Bronchial epithelial cell (primary cell): ENCODE results near the gene STEAP4. TPM values are rescaled to one million over a fixed set of nuclear protein-coding genes. Genes with fewer than 3 reads are reported as not detected.
"Not testable (repeated sequence)": the region's sequence is repeated elsewhere in the genome, so short reads cannot be mapped to it uniquely, and the experiment has no call there.

Source experiments
- DNase-seq: peaks from one replicate; pipeline ENCODE4 v3.0.0-alpha.2; 2010; ENCODE audit warnings: low read depth
- FAIRE-seq: peaks from 2 replicates; lab custom pipeline; 2011; peaks lifted over from hg19 to GRCh38; lab: Jason Lieb, UNC
- H3K27me3 ChIP-seq: 2 replicates; pipeline ENCODE4 v1.5.1; 2011; ENCODE audit warnings: low read length; ENCODE audit not compliant: control insufficient read depth, insufficient read depth
- H3K36me3 ChIP-seq: 2 replicates; pipeline ENCODE4 v1.5.1; 2011; ENCODE audit warnings: low read length; ENCODE audit not compliant: control insufficient read depth, insufficient read depth
- H3K4me3 ChIP-seq: 2 replicates; pipeline ENCODE4 v1.5.1; 2011; ENCODE audit warnings: mild to moderate bottlenecking, low read depth, low read length, control low read depth
- total RNA-seq: library from RNA; depleted of rRNA; stranded (reverse); fragments of >200 nt; gene quantifications from 2 replicates; pipeline ENCODE4 v1.2.1, GENCODE V29; 2014
- TF ChIP-seq, protein P1 (sequence below): IDR thresholded peaks from 2 replicates; pipeline ENCODE4 v1.5.1; 2011; ENCODE audit warnings: mild to moderate bottlenecking, moderate library complexity, low read length, control low read depth, inconsistent platforms; ENCODE audit not compliant: insufficient read depth, severe bottlenecking

The STEAP4 gene
- total RNA-seq, 1 donor from 2014 or later: 3.9 TPM

- no peaks in the 10 kb centered on the region for H3K27me3 ChIP-seq
- H3K4me3 ChIP-seq: no peak overlapping the region
- FAIRE-seq: no peak
- DNase-seq: peak; percentile 49
- TF ChIP-seq, protein P1, sequence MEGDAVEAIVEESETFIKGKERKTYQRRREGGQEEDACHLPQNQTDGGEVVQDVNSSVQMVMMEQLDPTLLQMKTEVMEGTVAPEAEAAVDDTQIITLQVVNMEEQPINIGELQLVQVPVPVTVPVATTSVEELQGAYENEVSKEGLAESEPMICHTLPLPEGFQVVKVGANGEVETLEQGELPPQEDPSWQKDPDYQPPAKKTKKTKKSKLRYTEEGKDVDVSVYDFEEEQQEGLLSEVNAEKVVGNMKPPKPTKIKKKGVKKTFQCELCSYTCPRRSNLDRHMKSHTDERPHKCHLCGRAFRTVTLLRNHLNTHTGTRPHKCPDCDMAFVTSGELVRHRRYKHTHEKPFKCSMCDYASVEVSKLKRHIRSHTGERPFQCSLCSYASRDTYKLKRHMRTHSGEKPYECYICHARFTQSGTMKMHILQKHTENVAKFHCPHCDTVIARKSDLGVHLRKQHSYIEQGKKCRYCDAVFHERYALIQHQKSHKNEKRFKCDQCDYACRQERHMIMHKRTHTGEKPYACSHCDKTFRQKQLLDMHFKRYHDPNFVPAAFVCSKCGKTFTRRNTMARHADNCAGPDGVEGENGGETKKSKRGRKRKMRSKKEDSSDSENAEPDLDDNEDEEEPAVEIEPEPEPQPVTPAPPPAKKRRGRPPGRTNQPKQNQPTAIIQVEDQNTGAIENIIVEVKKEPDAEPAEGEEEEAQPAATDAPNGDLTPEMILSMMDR: no peak
- no peaks in the 10 kb centered on the region for H3K36me3 ChIP-seq
Measured at GRCh38 chr7:88279323-88279722, 27.4 kb downstream of the STEAP4 start.

DNA sequence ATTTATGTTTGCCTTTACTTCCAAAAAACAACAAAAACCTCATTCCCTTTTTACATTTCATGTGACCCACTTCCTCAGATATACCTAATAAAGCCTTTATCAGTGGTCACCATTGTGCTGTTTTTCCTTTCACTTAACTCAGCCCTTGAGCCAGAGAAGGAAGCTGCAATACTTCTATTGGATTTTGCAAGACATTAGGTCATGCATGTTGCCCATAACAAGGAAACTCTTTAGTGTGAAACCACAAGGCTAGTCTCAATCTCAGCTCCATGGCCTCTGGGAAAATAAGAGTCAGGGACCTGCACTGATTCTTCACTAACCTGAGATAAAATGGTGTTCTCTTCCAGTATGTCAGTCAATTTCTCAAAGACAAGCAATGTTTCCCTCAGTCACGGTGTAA, 27.8 kb downstream of the STEAP4 start:
- FAIRE-seq (no peak), DNase-seq (peak; percentile 92)
- H3K27me3 ChIP-seq: no peaks in the 10 kb centered on the region
- H3K36me3 ChIP-seq: no peaks in the 10 kb centered on the region
- TF ChIP-seq, protein P1: no peak
- H3K4me3 ChIP-seq: no peak overlapping the region

- Histone ChIP-seq H3K4me3 (no peak overlapping the region), H3K36me3 (no peaks in the 10 kb centered on the region), H3K27me3 (no peaks in the 10 kb centered on the region)
- TF ChIP-seq, protein P1: no peak
- DNase-seq (no peak), FAIRE-seq (no peak)
Measured at GRCh38 chr7:88276605-88277153, 30.0 kb downstream of the STEAP4 start.

- H3K4me3 ChIP-seq, H3K27me3 ChIP-seq, H3K36me3 ChIP-seq, DNase-seq, FAIRE-seq: not testable (repeated sequence)
Measured at GRCh38 chr7:88274856-88275255, 31.8 kb downstream of the STEAP4 start.

GRCh38 chr7:88269586-88269985, 37.1 kb downstream of the STEAP4 start:
- no peak for FAIRE-seq
- no peaks in the 10 kb centered on the region for H3K27me3 ChIP-seq
- TF ChIP-seq, protein P1: no peak
- no peak for DNase-seq
- H3K36me3 ChIP-seq: no peaks in the 10 kb centered on the region
- no peak overlapping the region for H3K4me3 ChIP-seq

DNA sequence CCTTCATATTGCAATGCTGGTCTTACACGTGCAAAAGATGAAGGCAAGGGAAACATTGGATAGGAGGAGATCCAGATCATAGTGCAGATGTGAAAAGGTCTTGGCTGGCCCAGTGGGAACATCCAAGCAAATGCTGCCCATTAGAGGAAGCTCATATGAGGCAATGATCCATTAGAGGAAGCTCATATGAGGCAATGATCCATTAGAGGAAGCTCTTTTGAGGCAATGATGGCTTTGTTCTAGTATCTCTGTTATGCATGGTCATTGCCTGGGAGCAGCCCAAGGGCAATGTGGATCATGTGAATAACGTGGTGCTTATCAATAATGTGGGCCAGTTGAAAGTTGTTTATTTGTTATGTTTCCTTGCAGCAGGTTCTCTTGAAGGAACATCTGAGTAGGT, 37.8 kb downstream of the STEAP4 start:
- no peaks in the 10 kb centered on the region for H3K36me3 ChIP-seq
- FAIRE-seq (no peak), DNase-seq (no peak)
- no peak overlapping the region for H3K4me3 ChIP-seq
- H3K27me3 ChIP-seq: no peaks in the 10 kb centered on the region
- TF ChIP-seq, protein P1: no peak
